K562 (cell line): Measurements from ENCODE around the gene BUB3. TPM values are rescaled to one million over a fixed set of nuclear protein-coding genes. Genes with fewer than 3 reads are reported as not detected.
A peak's percentile ranks its signal among the peaks of the same experiment; 100 is the strongest.

Experiments
- ATAC-seq: fragments of 200-7000 bp; cut with Tn5 transposase; 3 replicates; pipeline ENCODE4 v1.9.1; 2020; ENCODE audit warnings: moderate library complexity
- BruUV-seq: library from RNA; stranded (reverse); fragments of 400-500 nt; replicated peaks from 2 replicates; lab custom pipeline; 2021; lab: Mats Ljungman, UMichigan
- CTCF ChIA-PET: fragments of 300-600 bp; formaldehyde crosslinking; extraction: SDS; loops from one replicate; lab custom pipeline; 2021; ENCODE audit warnings: low intra/inter-chr PET ratio; lab: Yijun Ruan, JAX
- POLR2A ChIA-PET: fragments of 300-600, 350-650 bp; sonication (Branson Sonifier 250); formaldehyde crosslinking; extraction: SDS; loops from one replicate; lab custom pipeline; 2021; ENCODE audit warnings: antibody characterized with exemption, inconsistent platforms; lab: Yijun Ruan, JAX
- DNase-seq, 4 experiments: peaks; one replicate each; pipeline versions ENCODE4 v3.0.0 to v3.0.0-alpha.2; 2011 to 2018; ENCODE audit warnings: low spot score in 3 of 4, mixed read lengths in 3 of 4; ENCODE audit errors: extremely low read depth in 1 of 4
- FAIRE-seq: peaks from 2 replicates; lab custom pipeline; 2011; peaks lifted over from hg19 to GRCh38; lab: Jason Lieb, UNC
- H2AFZ ChIP-seq: 2 replicates; pipeline ENCODE4 v1.6.0; 2011; ENCODE audit warnings: low read depth, low read length, control low read depth, inconsistent platforms
- H3K27ac ChIP-seq: fragments of 200-600 bp; 3 replicates; pipeline ENCODE4 v1.8.0; 2011; ENCODE audit warnings: low read depth, mild to moderate bottlenecking, control low read depth, inconsistent platforms, low read length, moderate library complexity, mixed read lengths; ENCODE audit errors: extremely low read depth
- H3K27me3 ChIP-seq, 2 experiments: fragments of 300-600 bp in 1 of 2; 2 replicates in 1 of 2; 3 replicates in 1 of 2; pipeline versions ENCODE4 v1.6.0 to v1.8.0; 2011; ENCODE audit warnings: inconsistent platforms in 2 of 2, low read length in 2 of 2, mild to moderate bottlenecking in 1 of 2, mixed read lengths in 1 of 2, moderate library complexity in 1 of 2; ENCODE audit not compliant: control insufficient read depth in 2 of 2, insufficient read depth in 2 of 2
- H3K36me3 ChIP-seq: fragments of 300-600 bp; 3 replicates; pipeline ENCODE4 v1.8.0; 2011; ENCODE audit warnings: mild to moderate bottlenecking, low read length, inconsistent platforms; ENCODE audit not compliant: control insufficient read depth, insufficient read depth
- H3K4me1 ChIP-seq, 2 experiments: fragments of 200-600 bp in 1 of 2; replicated peaks in 1 of 2; 2 replicates in 1 of 2; 3 replicates in 1 of 2; pipeline versions ENCODE4 v1.5.1 to v1.8.0; 2011; ENCODE audit warnings: inconsistent platforms in 2 of 2, low read length in 2 of 2, mild to moderate bottlenecking in 1 of 2, mixed read lengths in 1 of 2, moderate library complexity in 1 of 2; ENCODE audit not compliant: control insufficient read depth in 2 of 2, insufficient read depth in 2 of 2
- H3K4me2 ChIP-seq: 2 replicates; pipeline ENCODE4 v1.6.1; 2011; ENCODE audit warnings: low read length, control low read depth, inconsistent platforms, mixed read lengths; ENCODE audit not compliant: insufficient read depth
- H3K4me3 ChIP-seq: fragments of 200-600 bp; sonication (generic), shearing (Covaris generic); 2 replicates; pipeline ENCODE4 v1.5.1; 2016; ENCODE audit warnings: control low read depth, inconsistent platforms
- H3K79me2 ChIP-seq: fragments of 200-600 bp; 3 replicates; pipeline ENCODE4 v1.8.0; 2011; ENCODE audit warnings: low read length, inconsistent platforms; ENCODE audit not compliant: control insufficient read depth, insufficient read depth
- H3K9ac ChIP-seq, 2 experiments: 2 replicates each; pipeline versions ENCODE4 v1.6.0 to v1.6.1; 2011; ENCODE audit warnings: low read depth in 2 of 2, low read length in 2 of 2, control low read depth in 1 of 2, inconsistent platforms in 1 of 2, mild to moderate bottlenecking in 1 of 2, mixed read lengths in 1 of 2; ENCODE audit not compliant: insufficient read depth in 1 of 2
- H3K9me1 ChIP-seq: one replicate; pipeline ENCODE4 v1.6.0; 2011; ENCODE audit warnings: inconsistent platforms, mild to moderate bottlenecking, low read length, moderate library complexity; ENCODE audit not compliant: control insufficient read depth, insufficient read depth
- H3K9me3 ChIP-seq: replicated peaks from 2 replicates; pipeline ENCODE4 v1.5.1; 2011; ENCODE audit warnings: low read depth, low read length, inconsistent platforms; ENCODE audit not compliant: control insufficient read depth, insufficient read depth
- H4K20me1 ChIP-seq: replicated peaks from 2 replicates; pipeline ENCODE4 v1.6.1; 2011; ENCODE audit warnings: low read length, inconsistent platforms, mixed read lengths; ENCODE audit not compliant: control insufficient read depth, insufficient read depth
- DIDO1 ChIP-seq: fragments of 450-650 bp; IDR thresholded peaks from 2 replicates; pipeline ENCODE4 v1.6.1; 2016; ENCODE audit warnings: low read depth, missing biosample characterization, missing genetic modification characterization
- EWSR1 ChIP-seq: fragments of 450-650 bp; IDR thresholded peaks from 2 replicates; pipeline ENCODE4 v1.6.1; 2018; ENCODE audit warnings: borderline replicate concordance, mild to moderate bottlenecking, low read depth, moderate library complexity; ENCODE audit not compliant: partially characterized antibody
- KHSRP ChIP-seq: fragments of 450-650 bp; IDR thresholded peaks from 2 replicates; pipeline ENCODE4 v1.6.1; 2017
- KLF1 ChIP-seq: fragments of 450-650 bp; IDR thresholded peaks from 2 replicates; pipeline ENCODE4 v1.6.1; 2016; ENCODE audit warnings: missing genetic modification characterization, missing compliant biosample characterization
- NFIC ChIP-seq: fragments of 450-650 bp; IDR thresholded peaks from 2 replicates; pipeline ENCODE4 v1.6.1; 2017; ENCODE audit warnings: mild to moderate bottlenecking, inconsistent platforms
- POLR2A ChIP-seq: fragments of 450-650 bp; conservative IDR thresholded peaks from 2 replicates; pipeline ENCODE4 v1.6.1; 2016
- POLR2AphosphoS5 ChIP-seq: IDR thresholded peaks from 2 replicates; pipeline ENCODE4 v1.6.1; 2011; ENCODE audit warnings: mild to moderate bottlenecking, low read depth, low read length, moderate library complexity; ENCODE audit not compliant: control insufficient read depth, insufficient read depth
- SIN3A ChIP-seq, 2 experiments: fragments of 150-350 bp in 1 of 2; IDR thresholded peaks; 2 replicates each; pipeline ENCODE4 v1.6.1; 2011 to 2016; ENCODE audit warnings: borderline replicate concordance in 2 of 2, low read depth in 2 of 2, low read length in 2 of 2, mild to moderate bottlenecking in 2 of 2, moderate library complexity in 2 of 2; ENCODE audit not compliant: control insufficient read depth in 1 of 2
- SUPT5H ChIP-seq: fragments of 450-650 bp; IDR thresholded peaks from 2 replicates; pipeline ENCODE4 v1.6.1; 2016
- ZNF699 ChIP-seq: fragments of 250-450 bp; sonication (Bioruptor Pico); IDR thresholded peaks from 2 replicates; pipeline ENCODE4 v1.8.0; 2021; ENCODE audit warnings: mild to moderate bottlenecking, moderate library complexity; ENCODE audit not compliant: insufficient replicate concordance
- ZNF740 ChIP-seq, 3 experiments: fragments of 200-800 bp in 1 of 3; sonication (Bioruptor generic) in 1 of 3; sonication (generic) in 1 of 3; formaldehyde crosslinking in 1 of 3; IDR thresholded peaks; 2 replicates each; pipeline versions ENCODE4 v1.6.1 to v1.8.0; 2016 to 2022; ENCODE audit warnings: mild to moderate bottlenecking in 2 of 3, missing compliant biosample characterization in 2 of 3, missing genetic modification characterization in 2 of 3, missing genetic modification reagents in 1 of 3
- WGBS: fragments of 100-300 bp; shearing (Covaris generic); methylation state at CpG from one replicate; pipeline ENCODE4 v1.1.6; 2016; ENCODE audit warnings: low coverage, mixed read lengths; ENCODE audit not compliant: insufficient coverage; ENCODE audit errors: missing lambda C conversion rate; 5-methylcytosine and 5-hydroxymethylcytosine counted together
- in situ Hi-C: fragments of 300-500 bp; cut with MboI; formaldehyde crosslinking; loops from 4 replicates; pipeline ENCODE4 v1.15.0; 2018; ENCODE audit warnings: inconsistent platforms, mixed read lengths
- intact Hi-C: fragments of 100-400 bp; cut with micrococcal nuclease; formaldehyde crosslinking; loops from 2 replicates; pipeline ENCODE4 v1.14.2; 2022
- polyA plus RNA-seq, 8 experiments: library from polyadenylated mRNA; depleted of rRNA in 4 of 8; stranded (reverse) in 5 of 8; unstranded in 3 of 8; fragments of >200 nt; fragmentation: Nextera tagmentation in 2 of 8; fragmentation: Illumina TruSeq in 1 of 8; extraction: Ambion mirVana in 2 of 8; extraction: Trizol in 1 of 8; gene quantifications; 2 replicates each; pipeline versions ENCODE4 v1.2.1 to v1.2.3, GENCODE V29; 2011 to 2014; ENCODE audit warnings: inconsistent platforms in 1 of 8, missing spikeins in 1 of 8
- total RNA-seq, 7 experiments: library from RNA; depleted of rRNA in 6 of 7; stranded (reverse); fragments of >200 nt in 6 of 7; fragmentation: Illumina TruSeq in 2 of 7; extraction: Trizol in 2 of 7; gene quantifications; 2 replicates each; pipeline versions ENCODE4 v1.2.1 to v1.2.3, GENCODE V29; 2011 to 2021; ENCODE audit warnings: low replicate concordance in 1 of 7

BUB3 gene
- total and polyA plus RNA-seq, 9 of the 15 experiments (the other 6 are each of a cell fraction or from before 2014, with no cell fraction given): 167 to 761 (median 225) TPM

DNA sequence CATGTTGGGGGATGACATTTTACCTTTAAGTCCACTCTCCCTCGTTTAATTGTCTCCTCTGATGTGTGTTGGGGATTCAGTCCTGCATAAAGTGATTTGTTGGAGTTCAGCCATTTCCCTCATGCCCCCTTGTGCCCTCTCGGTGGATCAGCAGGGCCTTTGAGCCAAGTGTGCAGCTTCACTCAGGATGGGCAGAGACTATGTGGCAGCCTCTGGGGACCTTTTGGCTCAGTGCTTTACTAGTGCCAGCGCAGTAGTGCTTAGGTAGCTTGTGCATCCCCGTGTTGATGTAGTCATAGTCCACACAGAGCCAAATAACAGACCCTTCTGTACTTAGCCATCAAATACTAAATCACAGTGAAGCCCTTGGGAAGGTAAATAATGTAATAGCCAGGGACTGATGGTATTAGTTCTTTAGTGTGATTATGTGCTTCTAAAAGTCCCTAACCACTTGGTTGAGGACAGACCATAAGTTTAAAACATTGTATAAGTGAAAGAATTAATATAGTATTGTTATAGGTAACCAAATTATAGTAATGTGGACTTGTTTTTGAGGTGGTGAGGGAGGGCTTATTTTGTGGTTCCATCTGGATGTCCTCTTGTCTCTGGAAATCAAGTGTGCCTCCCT is 11.4 kb downstream of the BUB3 start:
- Histone ChIP-seq H3K4me2 (no peak overlapping the region), H3K9me3 (no peaks in the 10 kb centered on the region), H3K27ac (no peak overlapping the region), H3K36me3 (peaks cover 93% of the 10 kb centered on the region), H3K9ac (no peak overlapping the region), H3K4me3 (no peak overlapping the region), H3K79me2 (peaks cover 44% of the 10 kb centered on the region), H2AFZ (no peak overlapping the region), H3K27me3 (no peaks in the 10 kb centered on the region), H3K4me1 (no peaks in the 10 kb centered on the region; a peak in 1 of 5 replicates), H3K9me1 (no peaks in the 10 kb centered on the region), H4K20me1 (no peaks in the 10 kb centered on the region)
- in situ Hi-C loops: no loop called here
- no peak for DNase-seq
- 90% methylated on average over 3 of the region's 4 CpGs for WGBS
- peak; percentile 65; the same call in 2 of the 3 replicates for ATAC-seq
- BruUV-seq: no TSS peak
- TF ChIP-seq SUPT5H (peak; percentile 53), KLF1 (tag) (no peak), ZNF699 (CRISPR knock-in tag) (no peak), SIN3A (IDR thresholded peaks at IDR 0.05; ENCODE audit: borderline replicate concordance in 2 of 2, control insufficient read depth in 1 of 2, low read depth in 2 of 2, low read length in 2 of 2) (0 out of 4 replicates have a peak, but pooled peaks of 1 of the 2 experiments have one; percentile 15), POLR2AphosphoS5 (peak; percentile 22; the same call in 1 of the 2 replicates), ZNF740 (CRISPR knock-in tag; IDR thresholded peaks at IDR 0.05) (no peak), ZNF740 (tag; IDR thresholded peaks at IDR 0.05) (no peak), EWSR1 (no peak), DIDO1 (tag) (no peak), NFIC (0 out of 2 replicates have a peak, but pooled peaks have one; percentile 19), POLR2A (peak; percentile 64), KHSRP (peak; percentile 8; the same call in 1 of the 2 replicates)
- CTCF ChIA-PET: no interaction called here
- FAIRE-seq: no peak
- intact Hi-C loops: no loop called here
- POLR2A ChIA-PET: interaction anchor here (1.0 to 2.2 kb wide), 5 partner anchors 8 to 12 kb away, joined by 3 to 9 read pairs (median 4); partner anchors contain the start of gene BUB3
